PC-3 (cell line): ENCODE data around the gene UGT1A5. TPM values are rescaled to one million over a fixed set of nuclear protein-coding genes. Genes with fewer than 3 reads are reported as not detected.

Source experiments
- ATAC-seq: fragments of 200-7000 bp; cut with Tn5 transposase; 2 replicates; pipeline ENCODE4 v1.9.1; 2020; ENCODE audit warnings: mild to moderate bottlenecking, moderate library complexity
- BruUV-seq: library from RNA; stranded (reverse); fragments of 400-500 nt; replicated peaks from 2 replicates; lab custom pipeline; 2021; lab: Mats Ljungman, UMichigan
- CTCF ChIA-PET: fragments of 300-600 bp; sonication (Branson Sonifier 250); formaldehyde crosslinking; loops from one replicate; lab custom pipeline; 2022; ENCODE audit warnings: antibody characterized with exemption; lab: Charles Lee
- POLR2A ChIA-PET: fragments of 300-600 bp; sonication (Branson Sonifier 250); formaldehyde crosslinking; loops from one replicate; lab custom pipeline; 2022; ENCODE audit warnings: antibody characterized with exemption; ENCODE audit not compliant: unreplicated experiment; lab: Charles Lee
- DNase-seq: peaks from one replicate; pipeline ENCODE4 v3.0.0-alpha.2; 2015
- H2AFZ ChIP-seq: fragments of 300-600 bp; sonication (generic); 2 replicates; pipeline ENCODE4 v1.6.0; 2016; ENCODE audit warnings: antibody characterized with exemption, low read length
- H3F3A ChIP-seq: fragments of 300-600 bp; sonication (generic); one replicate; pipeline ENCODE4 v1.6.0; 2017; ENCODE audit warnings: antibody characterized with exemption, low read length, control low read depth, mild to moderate bottlenecking; ENCODE audit not compliant: unreplicated experiment
- H3K27ac ChIP-seq: fragments of 300-600 bp; sonication (generic); 2 replicates; pipeline ENCODE4 v1.5.1; 2016; ENCODE audit warnings: mild to moderate bottlenecking, low read length
- H3K27me3 ChIP-seq: fragments of 300-600 bp; sonication (generic); 2 replicates; pipeline ENCODE4 v1.6.1; 2016; ENCODE audit warnings: low read length, mixed read lengths
- H3K36me3 ChIP-seq: fragments of 300-600 bp; sonication (generic); 2 replicates; pipeline ENCODE4 v1.6.1; 2016; ENCODE audit warnings: low read depth, mixed run types, low read length, mixed read lengths
- H3K4me1 ChIP-seq: fragments of 300-600 bp; sonication (generic); 2 replicates; pipeline ENCODE4 v1.5.1; 2016; ENCODE audit warnings: low read length; ENCODE audit not compliant: insufficient read depth
- H3K4me2 ChIP-seq: fragments of 300-600 bp; sonication (generic); 2 replicates; pipeline ENCODE4 v1.6.0; 2016; ENCODE audit warnings: low read length
- H3K4me3 ChIP-seq: fragments of 300-600 bp; sonication (generic); 2 replicates; pipeline ENCODE4 v1.5.1; 2016; ENCODE audit warnings: mild to moderate bottlenecking, low read length, mixed read lengths
- H3K79me2 ChIP-seq: fragments of 300-600 bp; sonication (generic); 2 replicates; pipeline ENCODE4 v1.6.1; 2017; ENCODE audit warnings: low read length, mixed read lengths
- H3K9ac ChIP-seq: fragments of 300-600 bp; sonication (generic); 2 replicates; pipeline ENCODE4 v1.6.0; 2016; ENCODE audit warnings: mild to moderate bottlenecking, low read length
- H3K9me2 ChIP-seq: fragments of 300-600 bp; sonication (generic); replicated peaks from 2 replicates; pipeline ENCODE4 v1.6.1; 2016; ENCODE audit warnings: mixed run types, low read length, mixed read lengths
- H3K9me3 ChIP-seq: fragments of 300-600 bp; sonication (generic); 2 replicates; pipeline ENCODE4 v1.6.1; 2016; ENCODE audit warnings: low read length, mixed read lengths
- H4K20me1 ChIP-seq: fragments of 300-600 bp; sonication (generic); 2 replicates; pipeline ENCODE4 v1.6.1; 2016; ENCODE audit warnings: low read length, mixed read lengths
- EZH2 ChIP-seq: fragments of 300-600 bp; sonication (generic); IDR thresholded peaks from one replicate; pipeline ENCODE4 v1.6.1; 2017; ENCODE audit warnings: antibody characterized with exemption, mild to moderate bottlenecking, low read length; ENCODE audit not compliant: unreplicated experiment
- EZH2phosphoT487 ChIP-seq: fragments of 300-600 bp; sonication (generic); IDR thresholded peaks from 2 replicates; pipeline ENCODE4 v1.6.1; 2018; ENCODE audit warnings: mild to moderate bottlenecking, antibody characterized with exemption, low read length, borderline replicate concordance
- intact Hi-C: fragments of 100-400 bp; cut with micrococcal nuclease; formaldehyde crosslinking; loops from 2 replicates; pipeline ENCODE4 v1.9.0; 2023
- total RNA-seq: library from RNA; depleted of rRNA; stranded (reverse); fragments of >200 nt; gene quantifications from 2 replicates; pipeline ENCODE4 v1.2.3, GENCODE V29; 2014
- TF ChIP-seq, protein P1 (sequence below): fragments of 300-600 bp; sonication (generic); conservative IDR thresholded peaks from 2 replicates; pipeline ENCODE4 v1.5.1; 2017; ENCODE audit warnings: antibody characterized with exemption, low read depth, mild to moderate bottlenecking, low read length

Gene UGT1A5
- total RNA-seq, 1 experiment from 2014 or later: not detected

DNA sequence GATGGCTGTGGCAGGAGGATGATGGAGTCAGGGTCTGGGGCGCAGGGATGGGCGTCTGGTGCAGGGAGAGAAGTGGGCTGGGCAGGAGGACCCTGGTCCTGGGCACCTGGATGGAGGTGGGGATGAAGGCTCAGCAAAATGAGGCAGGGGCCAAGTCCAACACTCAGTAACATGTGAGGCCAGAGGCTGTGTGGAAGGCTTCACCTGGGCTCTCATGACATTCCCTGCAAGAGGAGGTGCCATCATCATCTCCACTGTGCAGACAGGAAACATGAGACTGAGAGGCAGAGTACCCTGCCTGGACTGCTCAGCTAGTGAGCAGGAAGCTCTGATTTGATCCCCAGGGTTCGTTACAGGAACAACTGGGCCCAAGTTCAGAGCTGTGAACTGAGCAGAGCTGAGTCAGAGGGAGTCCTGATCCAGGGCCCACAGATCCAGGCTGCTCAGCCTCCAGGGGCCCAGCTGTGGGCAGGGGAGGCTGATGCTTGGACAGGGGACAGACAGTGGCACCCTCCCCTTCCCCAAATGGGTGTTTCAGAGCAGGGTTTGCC lies 104.7 kb downstream of the UGT1A5 start:
- no peak overlapping the region for H3K4me3 ChIP-seq
- H3F3A ChIP-seq: no peaks in the 10 kb centered on the region
- no peaks in the 10 kb centered on the region for H3K79me2 ChIP-seq
- ChIA-PET POLR2A (no interaction called here), CTCF (no interaction called here)
- DNase-seq (no peak), ATAC-seq (no peak; the same call in 1 of the 2 replicates)
- H3K9me3 ChIP-seq: no peaks in the 10 kb centered on the region
- intact Hi-C loops: no loop called here
- no peak overlapping the region for H3K9ac ChIP-seq
- H3K4me2 ChIP-seq: no peak overlapping the region
- TF ChIP-seq, protein P1, sequence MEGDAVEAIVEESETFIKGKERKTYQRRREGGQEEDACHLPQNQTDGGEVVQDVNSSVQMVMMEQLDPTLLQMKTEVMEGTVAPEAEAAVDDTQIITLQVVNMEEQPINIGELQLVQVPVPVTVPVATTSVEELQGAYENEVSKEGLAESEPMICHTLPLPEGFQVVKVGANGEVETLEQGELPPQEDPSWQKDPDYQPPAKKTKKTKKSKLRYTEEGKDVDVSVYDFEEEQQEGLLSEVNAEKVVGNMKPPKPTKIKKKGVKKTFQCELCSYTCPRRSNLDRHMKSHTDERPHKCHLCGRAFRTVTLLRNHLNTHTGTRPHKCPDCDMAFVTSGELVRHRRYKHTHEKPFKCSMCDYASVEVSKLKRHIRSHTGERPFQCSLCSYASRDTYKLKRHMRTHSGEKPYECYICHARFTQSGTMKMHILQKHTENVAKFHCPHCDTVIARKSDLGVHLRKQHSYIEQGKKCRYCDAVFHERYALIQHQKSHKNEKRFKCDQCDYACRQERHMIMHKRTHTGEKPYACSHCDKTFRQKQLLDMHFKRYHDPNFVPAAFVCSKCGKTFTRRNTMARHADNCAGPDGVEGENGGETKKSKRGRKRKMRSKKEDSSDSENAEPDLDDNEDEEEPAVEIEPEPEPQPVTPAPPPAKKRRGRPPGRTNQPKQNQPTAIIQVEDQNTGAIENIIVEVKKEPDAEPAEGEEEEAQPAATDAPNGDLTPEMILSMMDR: no peak
- no peak for TF ChIP-seq EZH2
- TF ChIP-seq EZH2phosphoT487: no peak
- H3K27me3 ChIP-seq: no peaks in the 10 kb centered on the region
- H2AFZ ChIP-seq: no peak overlapping the region
- no peak overlapping the region for H3K27ac ChIP-seq
- BruUV-seq: no TSS peak
- no peaks in the 10 kb centered on the region for H3K4me1 ChIP-seq
- no peaks in the 10 kb centered on the region for H3K36me3 ChIP-seq
- no peaks in the 10 kb centered on the region for H4K20me1 ChIP-seq
- H3K9me2 ChIP-seq: no peaks in the 10 kb centered on the region

DNA sequence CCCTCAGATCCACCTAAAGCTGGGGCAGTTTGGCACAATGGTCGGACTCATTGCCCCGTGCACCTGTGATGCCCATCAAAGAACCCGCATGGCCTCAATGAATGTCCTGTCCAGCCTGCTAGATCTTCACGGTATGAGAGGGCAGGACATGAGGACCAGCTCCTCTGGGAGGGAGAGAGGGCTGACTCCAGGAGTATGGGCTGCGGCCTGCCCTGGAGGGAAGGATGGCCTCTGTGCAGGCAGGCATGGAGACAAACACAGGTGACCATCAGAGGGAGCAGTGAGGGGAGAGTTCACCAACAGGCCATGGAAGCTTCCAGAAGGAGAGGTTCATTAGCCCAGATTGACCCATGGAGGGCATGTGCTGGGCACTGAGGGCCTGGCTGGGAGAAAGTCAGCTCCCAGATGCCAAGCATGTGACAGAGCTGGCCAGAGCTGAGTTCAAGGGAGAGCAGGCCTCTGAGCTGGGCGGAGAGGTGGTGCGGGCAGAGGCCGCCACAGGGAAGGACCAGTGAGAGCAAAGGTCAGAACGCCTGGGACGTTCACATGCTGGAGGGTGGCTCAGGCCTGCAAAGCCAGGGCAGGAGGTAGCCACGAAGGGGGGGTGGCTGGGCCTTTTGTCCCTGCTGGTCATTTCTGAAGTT lies 105.4 kb downstream of the UGT1A5 start:
- no peak overlapping the region for H3K4me3 ChIP-seq
- H3K36me3 ChIP-seq: no peaks in the 10 kb centered on the region
- intact Hi-C loops: no loop called here
- DNase-seq (no peak), ATAC-seq (no peak)
- no peaks in the 10 kb centered on the region for H3K9me2 ChIP-seq
- H3K27ac ChIP-seq: no peak overlapping the region
- TF ChIP-seq EZH2phosphoT487 (no peak), EZH2 (no peak)
- TF ChIP-seq, protein P1: no peak
- H3K9ac ChIP-seq: no peak overlapping the region
- no peaks in the 10 kb centered on the region for H3K4me1 ChIP-seq
- no peaks in the 10 kb centered on the region for H3F3A ChIP-seq
- H2AFZ ChIP-seq: no peak overlapping the region
- no peaks in the 10 kb centered on the region for H3K9me3 ChIP-seq
- no peak overlapping the region for H3K4me2 ChIP-seq
- BruUV-seq: no TSS peak
- no peaks in the 10 kb centered on the region for H4K20me1 ChIP-seq
- H3K79me2 ChIP-seq: no peaks in the 10 kb centered on the region
- H3K27me3 ChIP-seq: no peaks in the 10 kb centered on the region
- ChIA-PET POLR2A (no interaction called here), CTCF (no interaction called here)
